ENCODE results near the gene ZNRF2. TPM values are rescaled to one million over a fixed set of nuclear protein-coding genes. Genes with fewer than 3 reads are reported as not detected.

The ZNRF2 gene
- total RNA-seq, 1 experiment from 2014 or later = 9.8 TPM

GRCh38 chr7:30403477-30403876 lies 119.1 kb downstream of the ZNRF2 start:
- intact Hi-C loops (cut with micrococcal nuclease) = no loop called here
- Mint-ChIP-seq H3K27ac (ENCODE audit: low read depth, unreplicated experiment) (peak overlapping the region; percentile 42), H3K4me1 (ENCODE audit: insufficient read depth, unreplicated experiment) (peaks cover 42% of the 10 kb centered on the region), H3K27me3 (ENCODE audit: insufficient read depth, unreplicated experiment) (no peaks in the 10 kb centered on the region), H3K9me3 (ENCODE audit: unreplicated experiment) (peaks cover 5% of the 10 kb centered on the region), H3K4me3 (ENCODE audit: unreplicated experiment) (no peak overlapping the region), H3K36me3 (ENCODE audit: insufficient read depth, unreplicated experiment) (peaks cover 2% of the 10 kb centered on the region)
- ChIA-PET POLR2A (interaction anchor here (0.6 to 2.5 kb wide), 15 partner anchors 13 to 203 kb away, joined by 3 to 19 read pairs (median 4); no protein-coding TSS in a partner anchor), CTCF (interaction anchor here (0.6 to 1.3 kb wide), 6 partner anchors 16 to 125 kb away, joined by 3 to 8 read pairs (median 4); partner anchors contain the start of gene ZNRF2)
- peak; percentile 96 for DNase-seq (ENCODE audit: unreplicated experiment)
- no TSS peak for BruUV-seq (replicated peaks)
- TF ChIP-seq, protein P1, sequence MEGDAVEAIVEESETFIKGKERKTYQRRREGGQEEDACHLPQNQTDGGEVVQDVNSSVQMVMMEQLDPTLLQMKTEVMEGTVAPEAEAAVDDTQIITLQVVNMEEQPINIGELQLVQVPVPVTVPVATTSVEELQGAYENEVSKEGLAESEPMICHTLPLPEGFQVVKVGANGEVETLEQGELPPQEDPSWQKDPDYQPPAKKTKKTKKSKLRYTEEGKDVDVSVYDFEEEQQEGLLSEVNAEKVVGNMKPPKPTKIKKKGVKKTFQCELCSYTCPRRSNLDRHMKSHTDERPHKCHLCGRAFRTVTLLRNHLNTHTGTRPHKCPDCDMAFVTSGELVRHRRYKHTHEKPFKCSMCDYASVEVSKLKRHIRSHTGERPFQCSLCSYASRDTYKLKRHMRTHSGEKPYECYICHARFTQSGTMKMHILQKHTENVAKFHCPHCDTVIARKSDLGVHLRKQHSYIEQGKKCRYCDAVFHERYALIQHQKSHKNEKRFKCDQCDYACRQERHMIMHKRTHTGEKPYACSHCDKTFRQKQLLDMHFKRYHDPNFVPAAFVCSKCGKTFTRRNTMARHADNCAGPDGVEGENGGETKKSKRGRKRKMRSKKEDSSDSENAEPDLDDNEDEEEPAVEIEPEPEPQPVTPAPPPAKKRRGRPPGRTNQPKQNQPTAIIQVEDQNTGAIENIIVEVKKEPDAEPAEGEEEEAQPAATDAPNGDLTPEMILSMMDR (IDR thresholded peaks at IDR 0.05; ENCODE audit: unreplicated experiment) = no peak

- intact Hi-C loops (cut with micrococcal nuclease) = loop anchor here (5.0 kb wide), 1 partner anchor 53 kb away; no protein-coding TSS in a partner anchor
- no TSS peak for BruUV-seq (replicated peaks)
- POLR2A ChIA-PET = interaction anchor here (0.6 to 2.5 kb wide), 3 partner anchors 53 to 240 kb away, joined by 3 to 19 read pairs (median 4); no protein-coding TSS in a partner anchor
- DNase-seq (ENCODE audit: unreplicated experiment) = no peak
- H3K4me3 Mint-ChIP-seq (ENCODE audit: unreplicated experiment) = no peak overlapping the region
- CTCF ChIA-PET = interaction anchor here (1.2 to 1.6 kb wide), 2 partner anchors 8 to 128 kb away, joined by 3 to 4 read pairs; no protein-coding TSS in a partner anchor
- no peaks in the 10 kb centered on the region for H3K27me3 Mint-ChIP-seq (ENCODE audit: insufficient read depth, unreplicated experiment)
- peaks cover 5% of the 10 kb centered on the region for H3K9me3 Mint-ChIP-seq (ENCODE audit: unreplicated experiment)
- H3K36me3 Mint-ChIP-seq (ENCODE audit: insufficient read depth, unreplicated experiment) = peaks cover 10% of the 10 kb centered on the region
- H3K4me1 Mint-ChIP-seq (ENCODE audit: insufficient read depth, unreplicated experiment) = peaks cover 47% of the 10 kb centered on the region
- H3K27ac Mint-ChIP-seq (ENCODE audit: low read depth, unreplicated experiment) = no peak overlapping the region
- TF ChIP-seq, protein P1 (IDR thresholded peaks at IDR 0.05; ENCODE audit: unreplicated experiment) = no peak
Measured at GRCh38 chr7:30405179-30405578, 120.8 kb downstream of the ZNRF2 start.

GRCh38 chr7:30406664-30407425 lies 122.4 kb downstream of the ZNRF2 start:
- intact Hi-C loops (cut with micrococcal nuclease) = loop anchor here (5.0 kb wide), 1 partner anchor 55 kb away; no protein-coding TSS in a partner anchor
- Mint-ChIP-seq H3K4me3 (ENCODE audit: unreplicated experiment) (peak overlapping the region; percentile 36), H3K36me3 (ENCODE audit: insufficient read depth, unreplicated experiment) (peaks cover 18% of the 10 kb centered on the region), H3K9me3 (ENCODE audit: unreplicated experiment) (peaks cover 5% of the 10 kb centered on the region), H3K27me3 (ENCODE audit: insufficient read depth, unreplicated experiment) (no peaks in the 10 kb centered on the region), H3K4me1 (ENCODE audit: insufficient read depth, unreplicated experiment) (peaks cover 44% of the 10 kb centered on the region), H3K27ac (ENCODE audit: low read depth, unreplicated experiment) (peak overlapping the region; percentile 96)
- no TSS peak for BruUV-seq (replicated peaks)
- DNase-seq (ENCODE audit: unreplicated experiment) = peak; percentile 96
- ChIA-PET POLR2A (interaction anchor here (0.7 to 4.7 kb wide), 22 partner anchors 9 to 722 kb away, joined by 3 to 48 read pairs (median 5); partner anchors contain the start of genes MTURN, NOD1 and ZNRF2), CTCF (interaction anchor here (0.6 to 1.1 kb wide), 4 partner anchors 71 to 242 kb away, joined by 3 to 5 read pairs (median 4); no protein-coding TSS in a partner anchor)
- TF ChIP-seq, protein P1 (IDR thresholded peaks at IDR 0.05; ENCODE audit: unreplicated experiment) = no peak

DNA sequence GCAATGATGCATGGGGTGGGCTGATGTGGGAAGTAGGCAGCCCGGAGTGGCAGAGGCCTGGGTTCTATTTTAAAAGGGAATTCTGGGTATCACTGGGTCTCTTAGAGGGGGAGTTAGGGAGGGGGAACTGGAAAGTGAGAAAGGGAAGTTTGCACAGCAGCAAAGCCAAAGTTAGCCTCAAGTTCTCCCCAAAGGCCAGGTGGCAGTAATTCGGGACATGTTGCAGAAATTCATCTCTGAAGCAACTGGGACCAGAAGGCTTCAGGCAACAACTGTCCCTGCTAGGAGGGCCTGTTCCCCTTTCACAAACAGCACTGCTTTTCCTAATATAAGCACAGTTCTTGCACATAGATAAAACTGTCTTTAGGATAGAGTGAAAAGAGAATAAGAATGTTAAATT lies 126.8 kb downstream of the ZNRF2 start:
- BruUV-seq (replicated peaks) = no TSS peak
- intact Hi-C loops (cut with micrococcal nuclease) = loop anchor here (5.0 kb wide), 2 partner anchors 151 to 534 kb away; no protein-coding TSS in a partner anchor
- H3K4me3 Mint-ChIP-seq (ENCODE audit: unreplicated experiment) = no peak overlapping the region
- no peaks in the 10 kb centered on the region for H3K27me3 Mint-ChIP-seq (ENCODE audit: insufficient read depth, unreplicated experiment)
- ChIA-PET POLR2A (interaction anchor here (0.6 to 1.0 kb wide), 3 partner anchors 48 to 122 kb away, joined by 3 read pairs; no protein-coding TSS in a partner anchor), CTCF (interaction anchor here (0.5 to 4.6 kb wide), 6 partner anchors 43 to 251 kb away, joined by 3 to 64 read pairs (median 4); no protein-coding TSS in a partner anchor)
- no peak overlapping the region for H3K27ac Mint-ChIP-seq (ENCODE audit: low read depth, unreplicated experiment)
- H3K4me1 Mint-ChIP-seq (ENCODE audit: insufficient read depth, unreplicated experiment) = peaks cover 28% of the 10 kb centered on the region
- no peaks in the 10 kb centered on the region for H3K9me3 Mint-ChIP-seq (ENCODE audit: unreplicated experiment)
- TF ChIP-seq, protein P1 (IDR thresholded peaks at IDR 0.05; ENCODE audit: unreplicated experiment) = no peak
- no peak for DNase-seq (ENCODE audit: unreplicated experiment)
- peaks cover 19% of the 10 kb centered on the region for H3K36me3 Mint-ChIP-seq (ENCODE audit: insufficient read depth, unreplicated experiment)
